ENCODE results near the gene MICU1. TPM values are rescaled to one million over a fixed set of nuclear protein-coding genes. Genes with fewer than 3 reads are reported as not detected.
"Not testable (repeated sequence)": the region's sequence is repeated elsewhere in the genome, so short reads cannot be mapped to it uniquely, and the experiment has no call there.

The MICU1 gene
- total and polyA plus RNA-seq, 2 experiments from 2014 or later: 27.5 to 52.3 TPM

GRCh38 chr10:72646971-72647370 is 21.1 kb upstream of the MICU1 start:
- H3K27me3 ChIP-seq (ENCODE audit: insufficient read depth); H4K20me1 ChIP-seq (replicated peaks; ENCODE audit: insufficient read depth); H3K9me3 Mint-ChIP-seq; H3K9me2 ChIP-seq (ENCODE audit: insufficient read depth); H3K4me1 Mint-ChIP-seq; ATAC-seq; H3K27ac Mint-ChIP-seq; H3K4me1 ChIP-seq (ENCODE audit: insufficient read depth); DNase-seq (ENCODE audit: low spot score); H3K79me2 ChIP-seq (replicated peaks; ENCODE audit: insufficient read depth); H3K36me3 Mint-ChIP-seq (ENCODE audit: low read depth); H3K4me3 Mint-ChIP-seq; H3K4me2 ChIP-seq; H3K4me3 ChIP-seq; H3K36me3 ChIP-seq (ENCODE audit: insufficient read depth); H3K27me3 Mint-ChIP-seq (ENCODE audit: insufficient read depth, low read depth, poor library complexity); H3K27ac ChIP-seq (ENCODE audit: low read depth); H3F3A ChIP-seq (replicated peaks; ENCODE audit: low read depth): not testable (repeated sequence)
- 0 out of 2 replicates have a peak overlapping the region, but pooled peaks have one; percentile 6 for H2AFZ ChIP-seq

GRCh38 chr10:72645263-72645858 is 19.5 kb upstream of the MICU1 start:
- Histone ChIP-seq H3K36me3 (ENCODE audit: insufficient read depth) (no peaks in the 10 kb centered on the region), H3F3A (replicated peaks; ENCODE audit: low read depth) (no peaks in the 10 kb centered on the region), H3K4me1 (ENCODE audit: insufficient read depth) (no peaks in the 10 kb centered on the region), H3K4me2 (no peak overlapping the region), H3K9me2 (ENCODE audit: insufficient read depth) (no peaks in the 10 kb centered on the region), H3K4me3 (no peak overlapping the region), H3K27me3 (ENCODE audit: insufficient read depth) (no peaks in the 10 kb centered on the region), H2AFZ (peak overlapping the region; percentile 80), H3K79me2 (replicated peaks; ENCODE audit: insufficient read depth) (no peaks in the 10 kb centered on the region), H4K20me1 (replicated peaks; ENCODE audit: insufficient read depth) (no peaks in the 10 kb centered on the region; the same call in 1 of the 2 replicates), H3K27ac (ENCODE audit: low read depth) (no peak overlapping the region)
- H3K4me1 Mint-ChIP-seq: no peaks in the 10 kb centered on the region
- DNase-seq (ENCODE audit: low spot score): no peak
- H3K4me3 Mint-ChIP-seq: no peak overlapping the region
- H3K27me3 Mint-ChIP-seq (ENCODE audit: insufficient read depth, low read depth, poor library complexity): no peaks in the 10 kb centered on the region
- H3K9me3 Mint-ChIP-seq: no peaks in the 10 kb centered on the region
- H3K27ac Mint-ChIP-seq: no peak overlapping the region
- no peaks in the 10 kb centered on the region for H3K36me3 Mint-ChIP-seq (ENCODE audit: low read depth)
- ATAC-seq: no peak; the same call in 2 of the 3 replicates
- TF ChIP-seq EZH2 (IDR thresholded peaks at IDR 0.05; ENCODE audit: low read depth, unreplicated experiment) (no peak), STAT1 (IDR thresholded peaks at IDR 0.05; ENCODE audit: unreplicated experiment) (no peak), ZNF331 (CRISPR knock-in tag; IDR thresholded peaks at IDR 0.05; ENCODE audit: low read depth) (no peak), NANOG (IDR thresholded peaks at IDR 0.05; ENCODE audit: borderline replicate concordance) (no peak), EZH2phosphoT487 (IDR thresholded peaks at IDR 0.05; ENCODE audit: unreplicated experiment) (no peak), CTCF (conservative IDR thresholded peaks at IDR 0.05; ENCODE audit: low read depth in 2 of 2) (no peak), ZNF462 (CRISPR knock-in tag; IDR thresholded peaks at IDR 0.05) (no peak)
- TF ChIP-seq, protein P1, sequence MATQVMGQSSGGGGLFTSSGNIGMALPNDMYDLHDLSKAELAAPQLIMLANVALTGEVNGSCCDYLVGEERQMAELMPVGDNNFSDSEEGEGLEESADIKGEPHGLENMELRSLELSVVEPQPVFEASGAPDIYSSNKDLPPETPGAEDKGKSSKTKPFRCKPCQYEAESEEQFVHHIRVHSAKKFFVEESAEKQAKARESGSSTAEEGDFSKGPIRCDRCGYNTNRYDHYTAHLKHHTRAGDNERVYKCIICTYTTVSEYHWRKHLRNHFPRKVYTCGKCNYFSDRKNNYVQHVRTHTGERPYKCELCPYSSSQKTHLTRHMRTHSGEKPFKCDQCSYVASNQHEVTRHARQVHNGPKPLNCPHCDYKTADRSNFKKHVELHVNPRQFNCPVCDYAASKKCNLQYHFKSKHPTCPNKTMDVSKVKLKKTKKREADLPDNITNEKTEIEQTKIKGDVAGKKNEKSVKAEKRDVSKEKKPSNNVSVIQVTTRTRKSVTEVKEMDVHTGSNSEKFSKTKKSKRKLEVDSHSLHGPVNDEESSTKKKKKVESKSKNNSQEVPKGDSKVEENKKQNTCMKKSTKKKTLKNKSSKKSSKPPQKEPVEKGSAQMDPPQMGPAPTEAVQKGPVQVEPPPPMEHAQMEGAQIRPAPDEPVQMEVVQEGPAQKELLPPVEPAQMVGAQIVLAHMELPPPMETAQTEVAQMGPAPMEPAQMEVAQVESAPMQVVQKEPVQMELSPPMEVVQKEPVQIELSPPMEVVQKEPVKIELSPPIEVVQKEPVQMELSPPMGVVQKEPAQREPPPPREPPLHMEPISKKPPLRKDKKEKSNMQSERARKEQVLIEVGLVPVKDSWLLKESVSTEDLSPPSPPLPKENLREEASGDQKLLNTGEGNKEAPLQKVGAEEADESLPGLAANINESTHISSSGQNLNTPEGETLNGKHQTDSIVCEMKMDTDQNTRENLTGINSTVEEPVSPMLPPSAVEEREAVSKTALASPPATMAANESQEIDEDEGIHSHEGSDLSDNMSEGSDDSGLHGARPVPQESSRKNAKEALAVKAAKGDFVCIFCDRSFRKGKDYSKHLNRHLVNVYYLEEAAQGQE (IDR thresholded peaks at IDR 0.05; ENCODE audit: unreplicated experiment): no peak
- TF ChIP-seq, protein P2, sequence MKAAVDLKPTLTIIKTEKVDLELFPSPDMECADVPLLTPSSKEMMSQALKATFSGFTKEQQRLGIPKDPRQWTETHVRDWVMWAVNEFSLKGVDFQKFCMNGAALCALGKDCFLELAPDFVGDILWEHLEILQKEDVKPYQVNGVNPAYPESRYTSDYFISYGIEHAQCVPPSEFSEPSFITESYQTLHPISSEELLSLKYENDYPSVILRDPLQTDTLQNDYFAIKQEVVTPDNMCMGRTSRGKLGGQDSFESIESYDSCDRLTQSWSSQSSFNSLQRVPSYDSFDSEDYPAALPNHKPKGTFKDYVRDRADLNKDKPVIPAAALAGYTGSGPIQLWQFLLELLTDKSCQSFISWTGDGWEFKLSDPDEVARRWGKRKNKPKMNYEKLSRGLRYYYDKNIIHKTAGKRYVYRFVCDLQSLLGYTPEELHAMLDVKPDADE (IDR thresholded peaks at IDR 0.05): no peak

Measured in GM23338 (cell line).